ENCODE results near the gene CCL28. TPM values are rescaled to one million over a fixed set of nuclear protein-coding genes. Genes with fewer than 3 reads are reported as not detected.
"Not testable (repeated sequence)": the region's sequence is repeated elsewhere in the genome, so short reads cannot be mapped to it uniquely, and the experiment has no call there.

CCL28 gene
- total RNA-seq, 2 donors from 2014 or later: 11.4 to 22.8 TPM

DNA sequence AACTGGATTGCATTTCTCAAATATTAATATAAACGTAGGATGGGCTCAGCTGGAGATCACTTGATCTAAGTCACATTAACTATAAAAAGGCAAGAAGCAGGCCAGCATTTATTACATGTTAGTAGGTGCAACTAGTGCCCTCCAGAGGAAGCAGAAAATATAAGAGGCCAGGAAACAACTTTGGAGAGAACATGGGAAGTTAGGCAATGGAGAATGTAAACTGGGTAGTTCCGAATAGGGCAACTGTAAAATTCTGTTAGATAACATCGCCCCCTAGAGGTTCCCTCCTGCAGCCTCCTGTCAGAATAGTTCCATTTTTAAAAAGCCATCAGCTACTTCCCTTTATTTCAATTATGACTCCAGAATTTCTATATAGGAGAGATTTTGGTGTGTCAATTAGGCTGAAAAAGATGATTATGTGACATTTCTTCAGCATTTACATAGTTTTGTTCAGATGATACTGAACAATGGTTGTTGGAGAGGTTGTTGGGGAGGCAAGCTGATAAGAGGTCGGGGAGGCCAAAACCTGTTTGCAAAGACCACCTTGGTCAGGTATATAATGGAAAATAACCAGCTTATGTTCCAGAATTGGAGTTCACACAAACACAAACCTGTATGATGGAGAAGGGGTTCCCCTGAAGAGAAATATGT is 22.4 kb downstream of the CCL28 start:
- H3K27ac Mint-ChIP-seq: peak overlapping the region; percentile 60
- peak; percentile 79 for ATAC-seq (replicated peaks)
- H3K36me3 Mint-ChIP-seq (ENCODE audit: low read depth): peaks cover 44% of the 10 kb centered on the region
- H3K4me1 Mint-ChIP-seq: peaks cover 21% of the 10 kb centered on the region
- H3K9me3 Mint-ChIP-seq: no peaks in the 10 kb centered on the region
- H3K27me3 Mint-ChIP-seq: no peaks in the 10 kb centered on the region
- H3K4me3 Mint-ChIP-seq: no peak overlapping the region

DNA sequence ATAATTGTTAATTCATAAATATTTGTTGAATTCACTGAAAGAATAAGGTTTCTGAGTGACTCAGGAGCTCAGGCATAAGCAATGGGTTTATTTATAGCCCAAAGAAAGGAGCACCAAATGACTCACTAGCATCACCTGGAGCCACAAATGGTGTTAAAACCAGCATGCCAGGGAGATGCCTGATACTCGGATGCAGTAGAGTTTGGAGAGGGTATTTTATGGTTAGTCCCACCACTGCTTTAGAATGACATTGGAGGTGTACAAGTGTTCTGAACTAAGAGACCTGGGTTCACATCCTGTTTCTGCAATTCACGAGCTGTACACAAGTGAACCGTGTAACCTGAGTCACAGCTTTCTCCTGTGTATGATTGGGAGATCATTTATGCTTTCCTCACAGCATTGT is 25.2 kb downstream of the CCL28 start:
- H3K9me3 Mint-ChIP-seq: no peaks in the 10 kb centered on the region
- no peaks in the 10 kb centered on the region for H3K27me3 Mint-ChIP-seq
- H3K36me3 Mint-ChIP-seq (ENCODE audit: low read depth): peaks cover 67% of the 10 kb centered on the region
- no peak overlapping the region for H3K4me3 Mint-ChIP-seq
- ATAC-seq (replicated peaks): peak; percentile 82
- H3K4me1 Mint-ChIP-seq: peaks cover 18% of the 10 kb centered on the region
- peak overlapping the region; percentile 60 for H3K27ac Mint-ChIP-seq

DNA sequence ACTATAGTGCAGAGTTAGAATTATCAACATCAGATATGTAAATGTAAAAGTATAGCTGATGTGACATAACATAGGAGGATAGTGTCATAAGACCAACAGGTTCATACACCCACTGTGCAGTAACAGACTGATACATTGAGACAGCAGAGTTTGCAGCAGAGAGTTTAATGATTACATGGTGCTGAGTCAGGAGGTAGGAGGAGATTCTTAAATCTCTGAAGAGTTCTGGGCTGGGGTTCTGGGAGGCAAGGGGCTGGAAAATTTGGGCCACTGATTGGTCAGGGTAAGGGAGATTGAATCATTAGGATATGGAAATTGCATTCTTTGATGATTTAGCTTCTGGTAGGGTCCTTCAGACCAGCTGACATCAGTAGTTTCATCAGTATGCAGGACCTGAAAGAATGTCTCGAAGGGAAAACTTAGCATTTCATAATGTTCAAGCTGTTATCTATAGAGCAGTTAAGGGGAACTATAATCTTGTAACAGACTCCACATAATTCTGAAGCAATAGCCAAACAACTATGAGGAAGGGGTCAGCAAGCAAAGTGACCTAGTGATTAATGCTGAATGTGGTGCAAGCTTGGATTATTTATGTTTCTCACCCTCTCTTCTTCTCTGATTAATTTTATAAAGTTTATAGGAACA is 35.6 kb downstream of the CCL28 start:
- Mint-ChIP-seq H3K4me1 (no peaks in the 10 kb centered on the region), H3K27me3 (no peaks in the 10 kb centered on the region), H3K36me3 (ENCODE audit: low read depth) (peaks cover 56% of the 10 kb centered on the region), H3K27ac (no peak overlapping the region), H3K4me3 (no peak overlapping the region), H3K9me3 (no peaks in the 10 kb centered on the region)
- ATAC-seq (replicated peaks): no peak

DNA sequence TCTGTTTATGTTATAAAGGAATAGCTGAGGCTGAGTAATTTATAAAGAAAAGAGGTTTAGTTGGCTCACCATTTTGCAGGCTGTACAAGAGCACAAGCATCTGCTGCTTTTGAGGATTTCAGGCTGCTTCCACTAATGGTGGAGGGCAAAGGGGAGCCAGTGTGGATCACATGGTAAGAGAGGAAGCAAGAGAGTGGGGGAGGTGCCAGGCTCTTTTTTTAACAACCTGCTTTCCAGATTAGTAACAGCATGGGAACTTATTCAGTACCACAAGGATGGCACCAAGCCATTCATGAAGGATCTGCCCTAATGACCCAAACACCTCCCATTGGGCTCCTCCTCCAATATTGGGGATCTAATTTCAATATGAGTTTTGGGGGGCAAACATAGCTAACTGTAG is 40.4 kb downstream of the CCL28 start:
- Mint-ChIP-seq H3K4me1 (no peaks in the 10 kb centered on the region), H3K27ac (no peak overlapping the region), H3K9me3 (peaks cover 6% of the 10 kb centered on the region), H3K27me3 (no peaks in the 10 kb centered on the region), H3K4me3 (no peak overlapping the region), H3K36me3 (ENCODE audit: low read depth) (peaks cover 21% of the 10 kb centered on the region)
- ATAC-seq (replicated peaks): no peak

DNA sequence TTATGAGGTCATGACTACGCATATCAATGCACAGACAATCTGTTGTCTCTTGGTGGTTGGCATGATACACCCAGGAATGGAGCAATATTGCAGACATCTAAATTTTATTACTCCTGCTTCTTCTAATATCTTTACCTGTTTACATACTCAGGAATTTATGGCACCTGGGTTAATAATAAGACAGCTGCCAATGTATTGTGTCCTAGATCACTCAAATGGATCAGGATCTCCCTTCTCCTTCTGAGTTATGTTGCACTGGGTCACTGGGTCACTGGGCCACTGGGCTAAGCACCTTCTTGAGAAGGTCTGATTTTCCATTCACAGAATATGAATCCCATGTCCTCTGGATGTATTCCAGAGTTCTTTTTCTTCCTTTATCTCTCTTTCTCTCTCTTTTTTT is 41.8 kb downstream of the CCL28 start:
- Mint-ChIP-seq H3K4me1 (no peaks in the 10 kb centered on the region), H3K36me3 (ENCODE audit: low read depth) (peaks cover 12% of the 10 kb centered on the region), H3K9me3 (peaks cover 10% of the 10 kb centered on the region), H3K4me3 (no peak overlapping the region), H3K27ac (no peak overlapping the region), H3K27me3 (no peaks in the 10 kb centered on the region)
- ATAC-seq (replicated peaks): no peak

DNA sequence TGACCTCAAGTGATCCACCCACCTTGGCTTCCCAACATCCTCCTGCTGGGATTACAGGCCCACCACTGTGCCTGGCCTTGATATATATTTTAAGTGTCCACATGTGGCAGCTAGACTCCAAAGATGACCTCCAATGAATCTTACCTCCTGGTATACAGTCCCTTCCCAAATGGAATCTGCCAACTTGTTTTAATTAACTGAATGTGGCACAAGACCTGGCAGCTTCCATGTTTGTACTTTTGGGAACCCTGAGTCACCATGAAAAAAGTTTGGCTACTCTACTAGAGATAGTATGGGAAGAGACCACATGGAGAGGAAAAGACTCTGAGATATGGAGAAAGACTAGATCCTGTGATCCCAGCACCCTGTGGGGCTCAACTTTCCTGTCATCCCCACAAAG is 42.5 kb downstream of the CCL28 start:
- no peak for ATAC-seq (replicated peaks)
- Mint-ChIP-seq H3K4me1 (no peaks in the 10 kb centered on the region), H3K4me3 (no peak overlapping the region), H3K27me3 (no peaks in the 10 kb centered on the region), H3K9me3 (peaks cover 10% of the 10 kb centered on the region), H3K36me3 (ENCODE audit: low read depth) (peaks cover 12% of the 10 kb centered on the region), H3K27ac (no peak overlapping the region)

DNA sequence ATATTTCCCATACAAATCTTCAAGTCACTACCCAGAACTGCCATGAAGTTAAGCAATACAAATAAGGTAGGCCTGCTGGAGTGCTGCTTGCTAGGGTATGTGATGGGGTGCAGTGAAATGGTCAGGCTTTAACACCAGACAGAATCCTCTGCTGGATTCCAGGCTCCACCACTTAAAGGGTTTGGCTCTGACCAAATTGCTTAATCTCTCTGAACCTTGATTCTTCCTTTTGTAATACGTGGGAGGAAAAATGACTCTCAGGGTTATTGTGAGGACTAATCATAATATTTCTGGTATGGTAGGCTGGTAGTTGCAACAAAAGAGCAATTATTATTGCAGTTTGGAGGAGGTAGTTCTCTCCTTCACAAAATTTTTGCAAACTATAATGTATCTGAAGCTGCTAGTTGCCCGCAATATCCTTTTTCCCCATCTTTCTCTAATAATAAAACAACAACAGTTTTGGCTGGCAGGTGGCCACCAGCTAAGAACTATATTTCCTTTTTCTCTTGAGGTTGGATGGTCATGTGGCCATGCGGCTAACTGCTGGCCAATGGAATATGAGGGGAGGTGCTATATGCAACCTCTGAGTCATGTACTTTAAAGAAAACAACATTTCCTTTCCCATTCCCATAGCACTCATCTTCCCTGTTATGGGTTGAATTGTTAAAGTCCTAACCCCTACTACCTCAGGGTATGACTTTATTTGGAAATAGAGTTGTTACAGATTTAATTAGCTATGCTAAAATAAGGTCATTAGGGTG is 44.1 kb downstream of the CCL28 start:
- no peak overlapping the region for H3K4me3 Mint-ChIP-seq
- ATAC-seq (replicated peaks): no peak
- no peaks in the 10 kb centered on the region for H3K36me3 Mint-ChIP-seq (ENCODE audit: low read depth)
- no peaks in the 10 kb centered on the region for H3K4me1 Mint-ChIP-seq
- H3K9me3 Mint-ChIP-seq: peaks cover 10% of the 10 kb centered on the region
- H3K27me3 Mint-ChIP-seq: no peaks in the 10 kb centered on the region
- H3K27ac Mint-ChIP-seq: no peak overlapping the region

DNA sequence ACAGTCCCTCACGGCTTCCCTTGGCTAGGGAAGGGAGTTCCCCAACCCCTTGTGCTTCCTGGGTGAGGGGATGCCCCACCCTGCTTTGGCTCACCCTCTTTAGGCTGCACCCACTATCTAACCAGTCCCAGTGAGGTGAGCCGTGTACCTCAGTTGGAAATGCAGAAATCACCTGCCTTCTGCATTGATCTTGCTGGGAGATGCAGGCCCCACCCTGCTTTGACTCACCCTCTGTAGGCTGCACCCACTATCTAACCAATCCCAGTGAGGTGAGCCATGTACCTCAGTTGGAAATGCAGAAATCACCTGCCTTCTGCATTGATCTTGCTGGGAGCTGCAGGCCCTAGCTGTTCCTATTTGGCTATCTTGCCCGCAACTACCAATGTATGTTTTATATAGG is 44.7 kb downstream of the CCL28 start:
- peaks cover 10% of the 10 kb centered on the region for H3K9me3 Mint-ChIP-seq
- no peak overlapping the region for H3K4me3 Mint-ChIP-seq
- no peaks in the 10 kb centered on the region for H3K27me3 Mint-ChIP-seq
- H3K4me1 Mint-ChIP-seq: no peaks in the 10 kb centered on the region
- peak; percentile 58 for ATAC-seq (replicated peaks)
- H3K27ac Mint-ChIP-seq: no peak overlapping the region
- H3K36me3 Mint-ChIP-seq (ENCODE audit: low read depth): no peaks in the 10 kb centered on the region

DNA sequence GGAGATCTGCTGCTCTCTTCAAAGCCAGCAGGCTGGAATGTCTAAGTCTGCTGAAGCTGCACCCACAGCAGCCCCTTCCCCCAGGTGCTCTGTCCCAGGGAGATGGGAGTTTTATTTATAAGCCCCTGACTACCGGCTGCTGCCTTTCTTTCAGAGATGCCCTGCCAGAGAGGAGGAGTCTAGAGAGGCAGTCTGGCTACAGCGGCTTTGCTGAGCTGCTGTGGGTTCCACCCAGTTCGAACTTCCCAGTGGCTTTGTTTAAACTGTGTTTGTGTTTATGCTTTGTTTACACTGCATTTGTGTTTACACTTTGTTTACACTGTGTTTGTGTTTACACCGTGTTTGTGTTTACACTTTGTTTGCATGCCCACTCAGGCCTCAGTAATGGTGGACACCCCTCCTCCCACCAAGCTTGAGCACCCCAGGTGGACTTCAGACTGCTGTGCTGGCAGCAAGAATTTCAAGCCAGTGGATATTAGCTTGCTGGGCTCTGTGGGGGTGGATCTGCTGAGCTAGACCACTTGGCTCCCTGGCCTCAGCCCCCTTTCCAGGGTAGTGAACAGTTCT is 45.4 kb downstream of the CCL28 start:
- not testable (repeated sequence) for ATAC-seq (replicated peaks); H3K27me3 Mint-ChIP-seq; H3K36me3 Mint-ChIP-seq (ENCODE audit: low read depth); H3K4me3 Mint-ChIP-seq; H3K4me1 Mint-ChIP-seq; H3K27ac Mint-ChIP-seq
- peaks cover 10% of the 10 kb centered on the region for H3K9me3 Mint-ChIP-seq

DNA sequence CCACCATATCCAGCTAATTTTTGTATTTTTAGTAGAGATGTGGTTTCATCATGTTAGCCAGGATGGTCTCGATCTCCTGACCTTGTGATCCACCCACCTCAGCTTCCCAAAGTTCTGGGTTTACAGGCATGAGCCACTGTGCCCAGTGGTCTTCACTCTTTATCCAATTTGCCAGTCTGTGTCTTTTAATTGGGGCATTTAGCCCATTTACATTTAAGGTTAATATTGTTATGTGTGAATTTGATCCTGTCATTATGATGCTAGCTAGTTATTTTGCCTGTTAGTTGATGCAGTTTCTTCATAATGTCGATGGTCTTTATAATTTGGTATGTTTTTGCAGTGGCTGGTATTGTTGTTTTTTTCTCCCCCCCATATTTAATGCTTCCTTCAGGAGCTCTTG is 47.0 kb downstream of the CCL28 start:
- not testable (repeated sequence) for H3K4me1 Mint-ChIP-seq; H3K27ac Mint-ChIP-seq; H3K4me3 Mint-ChIP-seq; H3K36me3 Mint-ChIP-seq (ENCODE audit: low read depth); ATAC-seq (replicated peaks); H3K27me3 Mint-ChIP-seq
- peaks cover 10% of the 10 kb centered on the region for H3K9me3 Mint-ChIP-seq

DNA sequence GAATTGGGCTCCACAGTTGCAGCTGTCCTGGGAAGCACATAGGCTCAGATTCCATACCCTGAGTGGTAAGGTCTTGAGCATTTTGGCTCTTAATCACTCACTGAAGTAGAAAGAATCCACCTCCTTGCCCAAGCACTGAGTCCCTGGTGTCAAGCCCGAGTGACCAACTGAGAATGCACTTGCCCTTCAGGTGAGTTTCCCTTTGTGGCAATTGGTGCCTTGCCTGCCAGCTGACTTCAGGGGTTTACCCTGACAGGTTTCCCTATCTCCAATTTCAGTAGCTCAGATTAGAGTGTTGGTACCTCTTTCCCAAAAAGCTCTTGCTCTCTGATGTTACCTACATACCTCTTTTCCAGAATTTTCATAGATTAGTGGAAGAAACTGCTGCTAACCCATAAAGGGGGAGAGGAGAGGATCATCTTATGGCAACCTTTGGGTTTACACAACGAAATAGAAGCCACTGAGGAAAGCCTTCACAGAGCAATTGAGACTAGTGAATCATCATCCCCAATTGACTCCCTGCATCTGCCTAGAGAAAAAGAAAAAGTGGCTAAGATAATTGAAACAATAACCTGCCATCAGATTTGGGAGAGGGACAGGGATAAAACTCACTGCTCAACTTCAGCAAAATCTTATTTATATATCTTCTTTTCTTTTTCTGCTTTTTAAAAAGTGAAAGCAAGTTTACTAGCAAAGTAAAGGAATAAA is 48.6 kb downstream of the CCL28 start:
- Mint-ChIP-seq H3K27ac (peak overlapping the region; percentile 21), H3K9me3 (peaks cover 15% of the 10 kb centered on the region), H3K27me3 (no peaks in the 10 kb centered on the region), H3K36me3 (ENCODE audit: low read depth) (no peaks in the 10 kb centered on the region), H3K4me1 (no peaks in the 10 kb centered on the region), H3K4me3 (no peak overlapping the region)
- peak; percentile 55 for ATAC-seq (replicated peaks)

DNA sequence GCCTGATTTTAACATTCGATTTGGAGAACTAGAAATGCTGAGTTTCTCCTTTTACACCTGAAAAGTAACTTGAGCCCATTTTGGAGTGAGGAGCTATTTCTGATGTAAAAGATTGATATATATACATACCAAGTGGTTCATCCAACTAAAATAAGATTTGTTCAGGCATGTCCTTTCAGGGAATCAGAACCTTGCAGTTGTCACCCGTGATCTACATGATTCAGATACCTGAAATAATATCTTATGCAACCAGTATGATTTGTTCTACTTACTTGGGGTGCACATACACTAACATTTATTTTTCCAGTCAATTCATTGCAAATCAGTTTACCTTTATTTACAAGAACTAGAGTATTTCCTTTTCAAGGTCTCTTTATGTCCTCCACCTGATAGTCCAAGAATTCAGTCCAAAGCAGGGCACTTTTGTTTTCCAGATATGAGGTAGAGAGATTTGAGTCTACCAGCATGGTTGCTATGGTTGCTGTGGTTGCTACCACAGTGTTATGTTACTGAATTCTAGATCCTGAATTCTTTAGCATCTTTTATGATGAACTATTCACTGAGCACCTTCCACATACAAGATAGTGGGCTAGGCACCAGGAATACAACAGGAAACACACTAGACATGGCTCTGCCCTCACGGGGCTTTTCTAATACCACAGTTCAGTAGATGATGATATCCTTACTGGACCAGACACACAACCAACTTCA is 49.3 kb downstream of the CCL28 start:
- no peaks in the 10 kb centered on the region for H3K36me3 Mint-ChIP-seq (ENCODE audit: low read depth)
- ATAC-seq (replicated peaks): no peak
- H3K27ac Mint-ChIP-seq: no peak overlapping the region
- no peaks in the 10 kb centered on the region for H3K4me1 Mint-ChIP-seq
- H3K9me3 Mint-ChIP-seq: peaks cover 11% of the 10 kb centered on the region
- H3K27me3 Mint-ChIP-seq: no peaks in the 10 kb centered on the region
- H3K4me3 Mint-ChIP-seq: no peak overlapping the region

DNA sequence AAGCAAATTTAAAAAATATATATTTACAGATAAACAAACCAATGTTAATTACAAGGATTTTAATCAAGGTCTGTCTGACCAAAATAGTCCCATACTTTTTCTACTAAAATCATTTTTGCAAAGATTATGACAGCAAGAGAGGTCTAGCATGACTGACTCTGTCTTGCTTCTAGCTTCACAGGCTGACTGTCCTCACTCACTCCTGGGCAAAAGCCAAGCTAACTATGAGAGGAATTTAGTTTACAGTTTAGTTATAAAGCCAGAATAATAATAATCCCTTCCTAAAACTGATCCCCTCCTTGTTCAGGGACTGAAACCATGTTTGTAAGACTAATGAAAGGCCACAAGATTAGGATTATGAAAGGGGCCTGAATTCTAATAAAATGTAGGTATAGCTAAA is 53.5 kb downstream of the CCL28 start:
- no peaks in the 10 kb centered on the region for H3K4me1 Mint-ChIP-seq
- no peaks in the 10 kb centered on the region for H3K36me3 Mint-ChIP-seq (ENCODE audit: low read depth)
- no peak overlapping the region for H3K27ac Mint-ChIP-seq
- no peak overlapping the region for H3K4me3 Mint-ChIP-seq
- peaks cover 7% of the 10 kb centered on the region for H3K9me3 Mint-ChIP-seq
- no peaks in the 10 kb centered on the region for H3K27me3 Mint-ChIP-seq
- no peak for ATAC-seq (replicated peaks)

DNA sequence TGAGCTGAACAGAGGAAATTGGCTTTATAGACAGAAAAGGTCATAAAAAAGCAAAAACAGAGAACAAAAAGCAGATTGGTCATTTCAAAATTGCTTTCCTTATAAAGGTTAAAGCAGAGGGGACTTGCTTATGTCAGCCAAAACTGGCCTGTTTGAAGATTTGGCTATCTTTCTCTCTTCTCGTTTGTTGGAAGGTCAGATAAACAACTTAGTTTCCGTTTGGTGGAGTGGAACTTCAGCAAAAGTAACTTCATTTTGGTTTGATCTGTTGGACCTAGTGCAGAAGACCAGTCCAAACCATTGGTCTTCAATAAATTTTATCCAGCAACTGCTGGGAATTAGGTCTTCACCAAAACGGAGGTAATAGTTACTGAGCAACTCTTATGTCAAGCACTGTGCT is 53.9 kb downstream of the CCL28 start:
- Mint-ChIP-seq H3K36me3 (ENCODE audit: low read depth) (no peaks in the 10 kb centered on the region), H3K27me3 (no peaks in the 10 kb centered on the region)
- no peak for ATAC-seq (replicated peaks)

More for the DNA sequence above, 53.9 kb downstream of the CCL28 start:
- Mint-ChIP-seq H3K27ac (no peak overlapping the region), H3K9me3 (peaks cover 7% of the 10 kb centered on the region), H3K4me3 (no peak overlapping the region), H3K4me1 (no peaks in the 10 kb centered on the region)
